Measurements from ENCODE around the gene KLHL41.
"Not testable (repeated sequence)": the region's sequence is repeated elsewhere in the genome, so short reads cannot be mapped to it uniquely, and the experiment has no call there.

The KLHL41 gene

DNA sequence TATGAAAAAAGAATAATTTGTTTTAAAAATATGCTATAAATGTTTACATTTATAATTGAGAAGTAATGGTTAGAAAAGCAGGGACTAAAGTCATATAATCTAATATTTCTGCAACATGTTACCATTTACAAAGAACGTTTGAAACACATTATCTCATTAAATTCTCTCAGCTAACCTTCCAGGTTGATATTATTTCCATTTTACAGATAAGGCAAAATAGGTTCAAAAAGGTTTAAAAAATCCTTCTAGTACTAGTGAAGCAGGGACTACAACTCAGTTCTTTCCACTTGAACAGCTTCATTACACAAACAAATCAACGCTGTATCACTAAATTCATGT is 63.3 kb downstream of the KLHL41 start:
- H3K27ac Mint-ChIP-seq, result peak overlapping the region; percentile 97

DNA sequence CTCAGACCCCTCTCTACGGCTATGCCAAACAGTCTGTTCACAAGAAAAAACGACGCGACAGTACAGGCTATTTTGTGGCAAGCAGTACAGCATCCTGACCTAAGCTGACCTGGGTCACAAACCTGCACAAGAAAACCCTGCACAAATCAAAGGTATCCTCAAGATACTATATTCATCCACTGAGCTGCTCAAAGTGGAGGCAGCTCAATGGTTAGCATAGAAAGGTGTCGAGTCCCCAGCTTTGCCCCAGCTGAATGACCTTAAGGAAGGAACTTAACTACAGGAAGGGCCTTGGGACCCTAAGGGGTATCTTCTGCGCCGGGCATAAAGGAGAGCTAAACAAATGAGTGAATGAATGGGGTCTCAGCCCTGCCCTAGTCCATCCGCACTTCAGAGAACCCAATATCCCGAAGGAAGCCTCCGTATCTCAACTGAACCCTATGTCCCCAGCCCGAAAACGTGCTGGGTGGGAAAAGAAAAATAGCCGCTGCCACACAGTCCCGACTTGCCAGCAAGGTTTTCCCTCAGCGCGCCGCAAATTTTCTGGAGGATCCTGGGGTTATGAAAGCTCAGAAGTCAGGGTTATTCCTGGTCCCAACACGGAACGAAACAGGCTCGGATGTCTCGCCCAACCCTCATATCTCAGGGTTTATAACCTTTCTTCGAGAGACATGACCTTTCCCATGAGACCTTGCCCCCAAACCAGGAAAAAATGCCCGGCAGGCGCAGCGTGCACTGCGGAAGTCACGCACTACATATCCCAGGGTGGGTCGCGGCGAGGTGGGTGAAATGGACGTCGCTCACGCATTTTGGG is 63.9 kb downstream of the KLHL41 start, which contains the start of gene FASTKD1:
TSS of gene FASTKD1 (minus strand) at position 706 of the 814 bp plus-strand sequence. CDS start 1,836 bp downstream, outside the sequence.
- H3K27me3 Mint-ChIP-seq, result peaks cover 3% of the 10 kb centered on the region
- peaks cover 31% of the 10 kb centered on the region for H3K4me1 Mint-ChIP-seq (ENCODE audit: low read depth)
- peak within 1 kb of the TSS; percentile 99 for H3K4me3 Mint-ChIP-seq
- no peaks in the 10 kb centered on the region for H3K9me3 Mint-ChIP-seq
- H3K36me3 Mint-ChIP-seq (ENCODE audit: low read depth), result peaks cover 35% of the 10 kb centered on the region
- H3K27ac Mint-ChIP-seq, result peak within 1 kb of the TSS; percentile 97
- peak; percentile 88 for DNase-seq

More for the DNA sequence above, 63.3 kb downstream of the KLHL41 start:
- H3K27me3 Mint-ChIP-seq, result peaks cover 3% of the 10 kb centered on the region
- peaks cover 31% of the 10 kb centered on the region for H3K4me1 Mint-ChIP-seq (ENCODE audit: low read depth)
- H3K9me3 Mint-ChIP-seq, result no peaks in the 10 kb centered on the region
- H3K36me3 Mint-ChIP-seq (ENCODE audit: low read depth), result peaks cover 41% of the 10 kb centered on the region
- no peak for DNase-seq
- peak overlapping the region; percentile 99 for H3K4me3 Mint-ChIP-seq

DNA sequence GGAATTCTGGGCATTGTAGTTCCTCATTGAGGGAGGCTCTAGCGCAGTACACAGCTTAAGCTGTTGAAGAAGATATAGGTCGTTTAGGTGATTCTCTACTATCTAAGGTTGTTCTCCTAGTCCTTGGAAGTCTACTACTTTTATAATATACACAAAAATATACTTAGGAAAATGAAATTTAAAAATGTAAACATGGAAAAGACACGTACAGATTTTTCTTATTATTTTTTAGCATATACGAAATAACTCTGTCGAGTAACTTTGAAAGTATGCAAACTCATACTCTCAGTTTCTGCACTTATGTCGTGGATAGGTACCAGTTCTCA is 64.4 kb downstream of the KLHL41 start:
- peaks cover 33% of the 10 kb centered on the region for H3K36me3 Mint-ChIP-seq (ENCODE audit: low read depth)
- H3K9me3 Mint-ChIP-seq, result no peaks in the 10 kb centered on the region
- peak overlapping the region; percentile 99 for H3K4me3 Mint-ChIP-seq
- H3K27ac Mint-ChIP-seq, result peak overlapping the region; percentile 97
- peaks cover 3% of the 10 kb centered on the region for H3K27me3 Mint-ChIP-seq
- peaks cover 31% of the 10 kb centered on the region for H3K4me1 Mint-ChIP-seq (ENCODE audit: low read depth)
- no peak for DNase-seq

GRCh38 chr2:169574539-169574938 is 65.0 kb downstream of the KLHL41 start:
- not testable (repeated sequence) for H3K9me3 Mint-ChIP-seq, H3K4me3 Mint-ChIP-seq, H3K27ac Mint-ChIP-seq, DNase-seq, H3K27me3 Mint-ChIP-seq
- H3K36me3 Mint-ChIP-seq (ENCODE audit: low read depth), result peaks cover 28% of the 10 kb centered on the region
- H3K4me1 Mint-ChIP-seq (ENCODE audit: low read depth), result peaks cover 27% of the 10 kb centered on the region

DNA sequence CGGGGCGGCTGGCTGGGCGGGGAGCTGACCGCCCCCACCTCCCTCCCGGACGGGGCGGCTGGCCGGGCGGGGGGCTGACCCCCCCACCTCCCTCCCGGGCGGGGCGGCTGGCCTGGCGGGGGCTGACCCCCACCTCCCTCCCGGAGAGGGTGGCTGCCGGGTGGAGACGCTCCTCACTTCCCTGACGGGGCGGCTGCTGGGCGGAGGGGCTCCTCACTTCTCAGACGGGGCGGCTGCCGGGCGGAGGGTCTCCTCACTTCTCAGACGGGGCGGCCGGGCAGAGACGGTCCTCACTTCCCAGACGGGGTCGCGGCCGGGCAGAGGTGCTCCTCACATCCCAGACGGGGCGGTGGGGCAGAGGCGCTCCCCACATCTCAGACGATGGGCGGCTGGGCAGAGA is 65.8 kb downstream of the KLHL41 start:
- H3K27ac Mint-ChIP-seq, H3K4me3 Mint-ChIP-seq, H3K27me3 Mint-ChIP-seq, DNase-seq, H3K9me3 Mint-ChIP-seq: not testable (repeated sequence)
- peaks cover 22% of the 10 kb centered on the region for H3K4me1 Mint-ChIP-seq (ENCODE audit: low read depth)
- peaks cover 22% of the 10 kb centered on the region for H3K36me3 Mint-ChIP-seq (ENCODE audit: low read depth)
